Mammary epithelial cell (primary cell): ENCODE measurements around the gene PCDHGC4.

Experiments
- EZH2 ChIP-seq: IDR thresholded peaks from 2 replicates; pipeline ENCODE4 v1.6.1; 2012; ENCODE audit warnings: low read length, inconsistent platforms, borderline replicate concordance
- TF ChIP-seq, protein P1 (sequence below), 2 donors: IDR thresholded peaks in 1 of 2; conservative IDR thresholded peaks in 1 of 2; 2 replicates each; pipeline ENCODE4 v1.5.1; 2011 to 2012; ENCODE audit warnings: inconsistent platforms in 2 of 2, low read length in 2 of 2, mild to moderate bottlenecking in 2 of 2, control low read depth in 1 of 2, low read depth in 1 of 2; ENCODE audit not compliant: insufficient read depth in 1 of 2; ENCODE audit errors: extremely low read depth in 1 of 2

DNA sequence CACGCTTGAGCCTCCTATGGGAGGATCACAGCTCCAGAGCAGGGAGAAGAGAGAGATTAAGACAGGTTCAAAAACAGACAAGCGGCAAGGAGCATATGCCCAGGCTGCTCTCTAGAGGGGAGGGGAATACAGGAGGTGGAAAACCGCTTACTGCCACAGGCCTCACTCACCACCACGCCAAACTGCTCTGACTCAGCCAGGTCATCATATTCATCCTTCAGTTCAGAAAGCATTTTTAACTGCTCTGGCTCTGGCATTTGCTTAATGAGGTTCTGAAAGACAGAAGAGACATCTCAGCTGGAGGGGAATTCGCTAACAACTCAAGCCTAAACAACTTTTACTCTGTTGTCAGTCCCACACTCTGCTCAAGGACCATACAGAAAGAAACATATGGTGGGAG is 44.2 kb downstream of the PCDHGC4 start:
- TF ChIP-seq, protein P1, sequence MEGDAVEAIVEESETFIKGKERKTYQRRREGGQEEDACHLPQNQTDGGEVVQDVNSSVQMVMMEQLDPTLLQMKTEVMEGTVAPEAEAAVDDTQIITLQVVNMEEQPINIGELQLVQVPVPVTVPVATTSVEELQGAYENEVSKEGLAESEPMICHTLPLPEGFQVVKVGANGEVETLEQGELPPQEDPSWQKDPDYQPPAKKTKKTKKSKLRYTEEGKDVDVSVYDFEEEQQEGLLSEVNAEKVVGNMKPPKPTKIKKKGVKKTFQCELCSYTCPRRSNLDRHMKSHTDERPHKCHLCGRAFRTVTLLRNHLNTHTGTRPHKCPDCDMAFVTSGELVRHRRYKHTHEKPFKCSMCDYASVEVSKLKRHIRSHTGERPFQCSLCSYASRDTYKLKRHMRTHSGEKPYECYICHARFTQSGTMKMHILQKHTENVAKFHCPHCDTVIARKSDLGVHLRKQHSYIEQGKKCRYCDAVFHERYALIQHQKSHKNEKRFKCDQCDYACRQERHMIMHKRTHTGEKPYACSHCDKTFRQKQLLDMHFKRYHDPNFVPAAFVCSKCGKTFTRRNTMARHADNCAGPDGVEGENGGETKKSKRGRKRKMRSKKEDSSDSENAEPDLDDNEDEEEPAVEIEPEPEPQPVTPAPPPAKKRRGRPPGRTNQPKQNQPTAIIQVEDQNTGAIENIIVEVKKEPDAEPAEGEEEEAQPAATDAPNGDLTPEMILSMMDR (conservative IDR thresholded peaks at IDR 0.05 in 1 of 2, IDR thresholded peaks at IDR 0.05 in 1 of 2; ENCODE audit: extremely low read depth in 1 of 2, insufficient read depth in 1 of 2, low read depth in 1 of 2, low read length in 2 of 2): no peak
- no peak for TF ChIP-seq EZH2
